ENCODE data around the gene LALBA.
"Not testable (repeated sequence)": the region's sequence is repeated elsewhere in the genome, so short reads cannot be mapped to it uniquely, and the experiment has no call there.

Gene LALBA

GRCh38 chr12:48569946-48570345 is at the start of gene LALBA:
TSS of gene LALBA (minus strand) at chr12:48570046. CDS start at chr12:48570020, 26 bp downstream.
- no peak for DNase-seq (ENCODE audit: low read depth in 2 of 2)

- peak; percentile 40 to 44 for DNase-seq (ENCODE audit: low read depth in 2 of 2)
These were observed 48.7 kb upstream of the LALBA start for GRCh38 chr12:48618541-48618940.

GRCh38 chr12:48615681-48616080 is 45.8 kb upstream of the LALBA start:
- DNase-seq (ENCODE audit: low read depth in 2 of 2), result no peak

GRCh38 chr12:48613321-48613720 is 43.5 kb upstream of the LALBA start:
- DNase-seq (ENCODE audit: low read depth in 2 of 2), result no peak

DNA sequence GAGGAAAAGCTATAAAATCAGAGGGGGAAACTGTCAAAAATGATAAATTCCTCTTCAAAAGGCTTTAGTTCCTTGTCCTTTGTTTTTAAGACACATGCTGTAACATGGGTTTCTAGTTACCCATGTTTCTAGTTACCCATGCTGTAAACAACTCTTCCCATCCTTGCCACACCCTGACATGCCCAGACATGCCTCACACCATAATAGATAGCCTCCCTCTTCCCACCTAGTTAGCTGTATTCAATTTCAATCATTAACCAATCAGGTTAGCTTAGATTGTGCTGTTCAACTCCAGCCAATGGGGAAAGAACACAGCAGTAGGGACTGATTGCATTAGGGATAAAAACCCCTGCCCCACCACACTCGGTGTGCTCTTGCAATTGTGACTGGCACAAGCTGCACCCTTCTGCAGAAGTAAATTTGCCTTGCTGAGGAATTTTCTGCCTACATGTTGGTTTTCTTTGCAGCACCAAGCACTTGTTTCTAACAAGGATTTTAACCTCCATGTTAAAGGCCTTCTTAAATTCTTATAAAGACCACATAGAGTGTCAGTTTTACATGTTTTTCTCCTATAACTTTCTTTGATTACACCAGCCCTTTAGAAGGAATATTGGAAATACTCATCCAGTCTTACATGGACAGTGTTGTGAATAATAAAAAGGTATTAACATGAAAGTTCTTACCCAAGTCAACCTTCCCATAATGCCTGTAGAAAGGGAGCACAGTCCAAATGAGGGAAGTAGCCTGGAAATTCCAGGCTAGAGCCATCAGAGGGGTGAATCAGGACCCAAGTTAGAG is 32.5 kb upstream of the LALBA start:
- DNase-seq (ENCODE audit: low read depth in 2 of 2), result no peak

DNA sequence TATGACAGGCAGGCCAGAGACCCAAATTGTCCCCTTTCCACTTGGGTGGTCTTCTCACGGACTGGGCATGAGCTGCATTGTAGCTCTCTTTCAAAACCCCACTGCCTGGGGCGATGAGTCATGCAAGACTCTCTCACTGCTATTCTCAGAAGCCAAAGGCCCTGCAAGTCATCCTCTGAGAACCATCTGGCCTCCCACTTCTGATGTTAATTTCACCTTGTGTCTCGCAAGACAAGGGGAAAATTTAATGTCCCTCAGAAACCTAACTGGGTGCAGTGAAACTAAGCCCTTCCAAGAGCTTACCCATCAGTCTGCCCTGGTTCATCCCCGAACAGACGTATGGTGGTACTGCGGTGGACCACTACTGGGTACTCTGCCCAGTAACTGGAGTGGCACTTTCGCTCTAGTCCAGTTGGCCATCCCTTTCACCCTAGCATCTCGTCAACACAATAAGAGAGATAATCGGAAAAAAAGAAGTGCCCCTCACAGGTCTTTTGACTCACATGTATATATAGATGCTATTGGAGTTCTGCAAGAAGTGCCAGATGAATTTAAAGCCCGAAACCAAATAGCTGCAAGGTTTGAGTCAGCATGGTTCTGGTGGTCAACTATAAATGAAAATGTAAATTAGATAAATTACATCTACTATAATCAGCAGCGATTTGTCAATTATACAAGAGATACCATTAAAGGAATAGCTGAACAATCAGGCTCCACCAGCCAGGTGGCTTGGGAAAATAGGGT is 31.3 kb upstream of the LALBA start:
- peak in 1 of 2 experiments; percentile 5 for DNase-seq (ENCODE audit: low read depth in 2 of 2)

DNA sequence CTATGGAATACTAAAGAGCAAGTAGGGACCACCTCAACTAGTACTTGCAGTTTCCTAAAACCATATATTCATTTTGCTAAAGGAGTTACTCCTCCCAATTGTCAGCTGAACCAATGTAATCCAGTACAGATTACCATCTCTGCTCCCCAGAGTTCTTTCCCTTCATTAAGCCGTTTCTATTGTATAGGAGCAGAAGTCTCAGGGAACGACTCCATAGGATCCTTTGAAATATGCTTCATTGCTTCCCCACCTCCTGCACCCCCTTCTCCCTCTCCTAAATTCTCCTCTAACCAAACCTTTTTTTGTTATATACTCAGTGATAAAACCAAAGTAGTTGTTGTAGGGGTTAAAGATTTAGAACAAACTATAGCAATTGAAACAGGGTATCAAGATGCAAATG is 30.7 kb upstream of the LALBA start:
- no peak for DNase-seq (ENCODE audit: low read depth in 2 of 2)

GRCh38 chr12:48592591-48593086 is 22.8 kb upstream of the LALBA start:
- DNase-seq (ENCODE audit: low read depth in 2 of 2), result no peak

DNA sequence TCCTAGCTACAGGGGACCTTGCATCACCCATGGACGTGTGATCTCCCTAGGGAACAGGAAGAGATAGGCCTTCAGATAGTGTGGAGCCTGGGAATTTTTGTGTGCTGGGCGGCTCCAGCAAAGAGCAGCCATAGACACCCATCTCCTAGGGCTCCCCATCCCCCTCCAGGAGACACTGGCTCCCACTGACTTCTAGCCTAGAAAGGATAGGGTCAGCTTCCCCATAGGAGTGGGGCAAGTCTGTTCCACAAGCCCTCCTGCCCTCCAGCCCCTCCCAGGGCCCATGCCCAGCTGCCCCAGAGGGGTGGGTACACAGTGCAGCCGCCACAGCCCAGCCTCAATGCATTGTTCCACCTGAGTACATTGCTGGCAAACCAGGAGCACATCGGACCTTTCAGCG is 16.5 kb upstream of the LALBA start:
- no peak for DNase-seq (ENCODE audit: low read depth in 2 of 2)

GRCh38 chr12:48583728-48584127 is 13.9 kb upstream of the LALBA start:
- DNase-seq (ENCODE audit: low read depth in 2 of 2), result no peak

DNA sequence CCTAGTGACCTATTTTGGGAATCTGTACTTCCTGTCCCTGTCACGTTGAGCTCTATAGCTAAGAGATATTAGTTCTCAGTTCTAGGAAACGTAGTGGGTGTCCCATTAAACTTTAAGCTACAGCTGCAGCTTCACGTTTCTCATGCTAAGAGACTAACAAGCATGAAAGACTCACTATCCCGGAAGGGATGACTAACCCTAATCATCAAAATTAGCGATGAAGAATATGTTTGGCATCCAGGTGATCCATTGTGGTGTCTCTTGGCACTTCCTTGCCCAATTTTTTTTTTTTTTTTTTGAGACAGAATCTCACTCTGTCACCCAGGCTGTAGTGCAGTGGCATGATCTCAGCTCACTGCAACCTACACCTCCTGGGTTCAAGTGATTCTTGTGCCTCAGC is 11.0 kb upstream of the LALBA start:
- DNase-seq (ENCODE audit: low read depth in 2 of 2), result no peak

- no peak for DNase-seq (ENCODE audit: low read depth in 2 of 2)
These were observed 2.5 kb upstream of the LALBA start for GRCh38 chr12:48572326-48572725.

- DNase-seq (ENCODE audit: low read depth in 2 of 2), result no peak
These were observed 2.1 kb downstream of the LALBA start for GRCh38 chr12:48567731-48568130.

DNA sequence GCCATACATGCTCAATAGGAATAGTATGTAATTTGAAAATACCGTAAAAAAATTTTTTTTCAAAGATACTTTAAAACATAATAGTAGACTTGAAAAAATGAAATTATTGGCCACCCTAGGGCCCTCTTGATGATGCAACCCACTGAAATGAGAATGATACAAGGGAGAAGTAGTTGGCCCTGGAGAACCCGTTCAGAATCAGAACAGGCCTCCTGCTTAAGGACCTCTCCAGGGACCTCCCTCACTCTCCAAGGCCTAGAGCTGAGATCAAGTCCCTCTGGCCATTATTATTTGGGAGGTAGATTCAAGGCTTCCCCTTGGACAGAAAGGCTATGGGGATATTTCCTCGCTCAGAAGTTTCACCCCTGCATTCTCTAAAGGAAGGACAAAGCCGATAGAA is 11.9 kb downstream of the LALBA start:
- DNase-seq (ENCODE audit: low read depth in 2 of 2), result no peak

- no peak for DNase-seq (ENCODE audit: low read depth in 2 of 2)
These were observed 13.2 kb downstream of the LALBA start for GRCh38 chr12:48556631-48557030.

GRCh38 chr12:48553666-48554343 is 16.0 kb downstream of the LALBA start:
- DNase-seq (ENCODE audit: low read depth in 2 of 2), result not testable (repeated sequence)

DNA sequence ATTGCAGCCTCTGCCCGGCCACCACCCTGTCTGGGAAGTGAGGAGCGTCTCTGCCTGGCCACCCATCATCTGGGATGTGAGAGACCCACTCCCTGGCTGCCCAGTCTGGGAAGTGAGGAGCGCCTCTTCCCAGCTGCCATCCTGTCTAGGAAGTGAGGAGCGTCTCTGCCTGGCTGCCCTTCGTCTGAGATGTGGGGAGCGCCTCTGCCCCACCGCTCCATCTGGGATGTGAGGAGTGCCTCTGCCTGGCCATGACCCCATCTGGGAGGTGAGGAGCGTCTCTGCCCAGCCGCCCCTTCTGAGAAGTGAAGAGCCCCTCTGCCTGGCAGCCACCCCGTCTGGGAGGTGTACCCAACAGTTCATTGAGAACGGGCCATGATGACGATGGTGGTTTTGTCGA is 18.2 kb downstream of the LALBA start:
- DNase-seq (ENCODE audit: low read depth in 2 of 2), result not testable (repeated sequence)

DNA sequence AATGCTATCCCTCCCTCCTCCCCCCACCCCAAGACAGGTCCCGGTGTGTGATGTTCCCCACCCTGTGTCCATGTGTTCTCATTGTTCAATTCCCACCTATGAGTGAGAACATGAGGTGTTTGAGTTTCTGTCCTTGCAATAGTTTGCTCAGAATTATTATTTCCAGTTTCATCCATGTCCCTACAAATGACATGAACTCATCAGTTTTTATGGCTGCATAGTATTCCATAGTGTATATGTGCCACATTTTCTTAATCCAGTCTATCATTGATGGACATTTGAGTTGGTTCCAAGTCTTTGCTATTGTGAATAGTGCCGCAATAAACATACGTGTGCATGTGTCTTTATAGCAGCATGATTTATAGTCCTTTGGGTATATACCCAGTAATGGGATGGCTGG is 22.8 kb downstream of the LALBA start:
- not testable (repeated sequence) for DNase-seq (ENCODE audit: low read depth in 2 of 2)

DNA sequence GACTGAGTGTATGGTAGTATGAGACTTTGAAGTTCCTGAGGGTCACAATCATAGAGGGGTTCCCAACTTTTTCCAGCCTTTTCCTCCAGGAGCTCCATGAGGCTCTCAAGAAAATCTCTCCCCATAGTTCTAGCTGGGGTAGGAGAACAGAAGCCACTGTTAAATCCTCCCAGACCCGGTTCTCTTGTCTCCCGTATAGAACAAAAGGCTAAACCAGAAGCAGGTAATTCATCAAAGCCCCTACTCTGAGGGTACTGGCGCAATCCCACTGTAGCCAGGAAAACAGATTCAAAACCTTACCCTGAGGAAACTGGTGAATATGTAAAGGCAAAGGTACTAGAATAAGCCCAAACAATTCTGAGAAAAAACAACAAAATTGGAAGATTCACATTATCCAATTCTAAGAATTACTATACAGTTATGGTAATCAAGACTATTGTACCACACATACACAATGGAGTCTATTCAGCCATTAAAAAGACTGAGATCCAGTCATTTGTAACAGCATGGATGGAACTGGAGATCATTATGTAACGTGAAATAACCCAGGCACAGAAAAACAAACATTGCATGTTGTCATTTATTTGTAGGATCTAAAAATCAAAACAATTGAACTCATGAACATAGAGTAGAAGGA is 23.9 kb downstream of the LALBA start:
- DNase-seq (ENCODE audit: low read depth in 2 of 2), result no peak

DNA sequence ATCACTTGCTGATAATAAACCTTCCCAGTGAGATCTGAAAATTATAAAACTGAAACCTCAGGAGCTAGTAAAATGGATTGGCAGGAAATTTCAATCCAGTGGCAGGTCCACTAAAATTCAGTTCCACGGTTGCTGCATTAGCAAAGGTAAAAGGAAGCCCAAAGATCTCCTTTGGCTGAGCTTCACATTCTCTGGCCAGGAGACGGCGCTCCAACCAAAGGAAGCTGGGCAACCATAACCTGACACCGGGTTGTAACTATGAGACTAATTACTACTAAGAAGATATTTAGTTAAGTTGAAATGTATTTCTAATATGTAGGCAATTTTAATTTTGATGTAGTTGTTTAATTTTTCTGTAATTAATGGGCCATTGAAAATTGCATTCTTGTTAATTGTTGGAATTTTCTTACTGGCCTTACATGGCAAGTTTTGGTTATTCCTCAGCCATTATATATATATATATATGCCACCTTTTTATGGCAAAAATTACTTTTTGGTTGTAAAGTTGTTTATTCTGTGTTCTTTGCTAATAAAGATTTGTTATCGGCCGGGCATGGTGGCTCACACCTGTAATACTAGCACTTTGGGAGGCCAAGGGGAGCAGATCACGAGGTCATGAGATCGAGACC is 27.4 kb downstream of the LALBA start:
- no peak for DNase-seq (ENCODE audit: low read depth in 2 of 2)

- DNase-seq (ENCODE audit: low read depth in 2 of 2), result no peak
These were observed 33.2 kb downstream of the LALBA start for GRCh38 chr12:48536602-48537001.

All from fibroblast of skin of left quadriceps (primary cell).